Measurements from ENCODE around the gene VPS18.

The VPS18 gene

DNA sequence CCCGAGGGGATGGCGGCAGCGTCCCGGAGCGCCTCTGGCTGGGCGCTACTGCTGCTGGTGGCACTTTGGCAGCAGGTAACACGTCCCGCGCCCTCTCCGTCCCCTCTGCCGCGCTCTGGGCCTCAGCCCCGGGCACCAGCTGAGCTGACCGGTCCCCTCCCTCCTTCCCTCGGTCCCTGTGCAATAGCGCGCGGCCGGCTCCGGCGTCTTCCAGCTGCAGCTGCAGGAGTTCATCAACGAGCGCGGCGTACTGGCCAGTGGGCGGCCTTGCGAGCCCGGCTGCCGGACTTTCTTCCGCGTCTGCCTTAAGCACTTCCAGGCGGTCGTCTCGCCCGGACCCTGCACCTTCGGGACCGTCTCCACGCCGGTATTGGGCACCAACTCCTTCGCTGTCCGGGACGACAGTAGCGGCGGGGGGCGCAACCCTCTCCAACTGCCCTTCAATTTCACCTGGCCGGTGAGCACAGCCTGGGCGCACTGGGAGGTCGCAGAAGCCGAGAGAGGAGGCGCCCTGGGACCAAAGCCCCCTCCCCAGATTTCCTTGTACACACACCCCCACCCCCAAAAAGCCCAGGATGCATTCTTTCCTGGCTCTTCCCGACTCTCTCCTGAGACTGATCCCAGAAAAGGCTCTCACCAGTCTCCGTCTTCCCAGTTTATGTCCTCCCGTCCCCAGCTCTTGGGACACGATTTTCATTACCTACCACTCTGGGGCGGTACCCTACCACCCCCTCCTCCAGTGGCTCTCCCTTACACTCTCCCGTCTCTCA lies 35.6 kb downstream of the VPS18 start:
- in situ Hi-C loops (cut with HindIII; ENCODE audit: low sequenced_read_pairs) = no loop called here
- TF ChIP-seq, protein P1, sequence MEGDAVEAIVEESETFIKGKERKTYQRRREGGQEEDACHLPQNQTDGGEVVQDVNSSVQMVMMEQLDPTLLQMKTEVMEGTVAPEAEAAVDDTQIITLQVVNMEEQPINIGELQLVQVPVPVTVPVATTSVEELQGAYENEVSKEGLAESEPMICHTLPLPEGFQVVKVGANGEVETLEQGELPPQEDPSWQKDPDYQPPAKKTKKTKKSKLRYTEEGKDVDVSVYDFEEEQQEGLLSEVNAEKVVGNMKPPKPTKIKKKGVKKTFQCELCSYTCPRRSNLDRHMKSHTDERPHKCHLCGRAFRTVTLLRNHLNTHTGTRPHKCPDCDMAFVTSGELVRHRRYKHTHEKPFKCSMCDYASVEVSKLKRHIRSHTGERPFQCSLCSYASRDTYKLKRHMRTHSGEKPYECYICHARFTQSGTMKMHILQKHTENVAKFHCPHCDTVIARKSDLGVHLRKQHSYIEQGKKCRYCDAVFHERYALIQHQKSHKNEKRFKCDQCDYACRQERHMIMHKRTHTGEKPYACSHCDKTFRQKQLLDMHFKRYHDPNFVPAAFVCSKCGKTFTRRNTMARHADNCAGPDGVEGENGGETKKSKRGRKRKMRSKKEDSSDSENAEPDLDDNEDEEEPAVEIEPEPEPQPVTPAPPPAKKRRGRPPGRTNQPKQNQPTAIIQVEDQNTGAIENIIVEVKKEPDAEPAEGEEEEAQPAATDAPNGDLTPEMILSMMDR (IDR thresholded peaks at IDR 0.05; ENCODE audit: low read depth, low read length, missing control alignments) = no peak
- peak overlapping the region; percentile 30 for H3K4me3 ChIP-seq (ENCODE audit: low read depth, low read length)
- no peak for DNase-seq (ENCODE audit: low read depth)

GRCh38 chr15:40930430-40931299 lies 36.4 kb downstream of the VPS18 start:
- in situ Hi-C loops (cut with HindIII; ENCODE audit: low sequenced_read_pairs) = no loop called here
- TF ChIP-seq, protein P1 (IDR thresholded peaks at IDR 0.05; ENCODE audit: low read depth, low read length, missing control alignments) = peak; percentile 34
- peak overlapping the region; percentile 30 for H3K4me3 ChIP-seq (ENCODE audit: low read depth, low read length)
- no peak for DNase-seq (ENCODE audit: low read depth)

DNA sequence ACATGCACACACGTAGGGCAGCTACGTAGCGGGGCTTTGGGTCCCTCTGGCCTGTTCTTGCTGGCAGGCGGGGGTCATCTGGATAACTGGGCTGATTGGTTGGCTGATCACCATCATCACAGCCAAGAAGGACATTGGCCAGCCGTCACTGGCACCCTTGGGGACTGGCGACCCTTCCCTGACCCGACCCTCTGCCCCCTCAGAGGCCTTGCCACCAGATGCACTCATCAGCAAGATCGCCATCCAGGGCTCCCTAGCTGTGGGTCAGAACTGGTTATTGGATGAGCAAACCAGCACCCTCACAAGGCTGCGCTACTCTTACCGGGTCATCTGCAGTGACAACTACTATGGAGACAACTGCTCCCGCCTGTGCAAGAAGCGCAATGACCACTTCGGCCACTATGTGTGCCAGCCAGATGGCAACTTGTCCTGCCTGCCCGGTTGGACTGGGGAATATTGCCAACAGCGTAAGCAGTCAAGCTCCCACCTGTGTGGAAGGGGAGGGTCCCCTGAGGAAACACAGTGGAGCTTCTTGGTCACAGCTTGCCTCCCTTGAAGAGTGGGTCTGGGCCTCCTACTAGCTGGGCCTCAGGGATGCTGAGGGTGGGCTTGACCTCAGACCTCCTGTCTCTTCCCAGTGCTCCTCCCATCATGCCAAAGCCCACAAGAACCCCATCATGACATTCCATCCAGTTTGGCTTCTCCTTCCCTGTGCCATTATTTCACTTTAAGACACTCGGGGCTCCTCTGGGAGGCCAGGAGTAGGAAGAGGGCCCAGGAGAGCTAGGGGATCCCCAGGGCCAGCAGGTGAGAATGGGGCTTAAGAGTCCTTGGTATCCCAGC lies 37.3 kb downstream of the VPS18 start:
- in situ Hi-C loops (cut with HindIII; ENCODE audit: low sequenced_read_pairs) = no loop called here
- no peak for DNase-seq (ENCODE audit: low read depth)
- no peak overlapping the region for H3K4me3 ChIP-seq (ENCODE audit: low read depth, low read length)
- TF ChIP-seq, protein P1 (IDR thresholded peaks at IDR 0.05; ENCODE audit: low read depth, low read length, missing control alignments) = no peak

DNA sequence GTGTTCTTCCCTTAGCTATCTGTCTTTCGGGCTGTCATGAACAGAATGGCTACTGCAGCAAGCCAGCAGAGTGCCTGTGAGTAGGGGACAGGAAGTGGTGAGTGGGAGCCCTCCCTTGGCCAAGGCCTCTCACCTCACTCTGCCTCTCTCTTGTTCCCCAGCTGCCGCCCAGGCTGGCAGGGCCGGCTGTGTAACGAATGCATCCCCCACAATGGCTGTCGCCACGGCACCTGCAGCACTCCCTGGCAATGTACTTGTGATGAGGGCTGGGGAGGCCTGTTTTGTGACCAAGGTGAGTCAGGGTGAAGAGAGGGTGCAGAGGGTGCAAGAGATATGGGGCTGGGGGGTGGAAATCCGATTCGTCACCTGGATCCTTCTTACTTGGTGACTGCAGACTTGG lies 37.9 kb downstream of the VPS18 start:
- in situ Hi-C loops (cut with HindIII; ENCODE audit: low sequenced_read_pairs) = no loop called here
- TF ChIP-seq, protein P1 (IDR thresholded peaks at IDR 0.05; ENCODE audit: low read depth, low read length, missing control alignments) = no peak
- no peak overlapping the region for H3K4me3 ChIP-seq (ENCODE audit: low read depth, low read length)
- DNase-seq (ENCODE audit: low read depth) = no peak

DNA sequence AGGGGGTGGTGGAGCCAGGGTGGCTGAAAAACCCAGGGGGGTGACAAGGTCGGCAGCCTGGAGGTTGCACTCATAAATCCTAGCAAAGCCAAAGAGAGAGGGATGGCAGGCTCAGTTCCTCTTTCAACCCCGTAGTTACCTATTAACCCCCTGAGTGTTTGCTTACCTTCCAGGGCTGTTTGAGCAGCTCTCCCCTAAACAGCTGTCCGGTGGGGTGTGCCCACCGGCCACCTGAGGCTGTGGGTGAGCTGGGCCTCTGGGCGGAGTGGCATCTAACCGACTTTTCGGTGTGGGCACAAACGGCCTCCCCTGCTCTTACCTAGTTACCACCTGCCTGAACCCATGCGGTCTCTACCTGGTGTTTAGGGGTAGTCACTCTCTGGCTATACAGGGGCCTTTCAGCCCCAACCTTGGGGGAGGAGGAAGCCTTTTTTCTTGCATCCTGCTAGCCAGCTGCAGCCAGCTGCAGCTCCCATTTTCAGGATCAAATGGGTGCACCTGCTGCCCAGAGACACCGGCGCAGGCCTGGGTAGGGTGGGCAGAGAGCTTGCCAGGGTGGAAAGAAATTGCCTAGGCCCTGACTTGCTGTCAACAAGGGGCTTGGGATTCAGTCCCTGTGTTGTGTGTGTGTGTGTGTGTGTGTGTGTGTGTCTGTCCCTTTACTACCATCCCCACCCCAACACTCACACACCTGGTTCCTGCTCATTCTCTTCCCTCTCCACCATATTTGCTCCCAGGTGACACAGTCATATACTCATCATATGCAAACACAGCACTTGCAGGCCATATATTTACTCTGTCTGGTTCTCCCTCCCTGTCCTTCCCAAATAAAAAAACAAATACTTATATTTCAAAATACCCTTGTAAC lies 38.6 kb downstream of the VPS18 start:
- no peak for DNase-seq (ENCODE audit: low read depth)
- TF ChIP-seq, protein P1 (IDR thresholded peaks at IDR 0.05; ENCODE audit: low read depth, low read length, missing control alignments) = no peak
- in situ Hi-C loops (cut with HindIII; ENCODE audit: low sequenced_read_pairs) = no loop called here
- H3K4me3 ChIP-seq (ENCODE audit: low read depth, low read length) = no peak overlapping the region

Data from astrocyte of the cerebellum (primary cell).